ENCODE data around the gene ZCCHC14. TPM values are rescaled to one million over a fixed set of nuclear protein-coding genes. Genes with fewer than 3 reads are reported as not detected.
A peak's percentile ranks its signal among the peaks of the same experiment; 100 is the strongest.

Gene ZCCHC14
- total and polyA plus RNA-seq, 2 of the 13 experiments (the other 11 are each of a cell fraction or from before 2014, with no cell fraction given) = 12.4 to 12.5 TPM

DNA sequence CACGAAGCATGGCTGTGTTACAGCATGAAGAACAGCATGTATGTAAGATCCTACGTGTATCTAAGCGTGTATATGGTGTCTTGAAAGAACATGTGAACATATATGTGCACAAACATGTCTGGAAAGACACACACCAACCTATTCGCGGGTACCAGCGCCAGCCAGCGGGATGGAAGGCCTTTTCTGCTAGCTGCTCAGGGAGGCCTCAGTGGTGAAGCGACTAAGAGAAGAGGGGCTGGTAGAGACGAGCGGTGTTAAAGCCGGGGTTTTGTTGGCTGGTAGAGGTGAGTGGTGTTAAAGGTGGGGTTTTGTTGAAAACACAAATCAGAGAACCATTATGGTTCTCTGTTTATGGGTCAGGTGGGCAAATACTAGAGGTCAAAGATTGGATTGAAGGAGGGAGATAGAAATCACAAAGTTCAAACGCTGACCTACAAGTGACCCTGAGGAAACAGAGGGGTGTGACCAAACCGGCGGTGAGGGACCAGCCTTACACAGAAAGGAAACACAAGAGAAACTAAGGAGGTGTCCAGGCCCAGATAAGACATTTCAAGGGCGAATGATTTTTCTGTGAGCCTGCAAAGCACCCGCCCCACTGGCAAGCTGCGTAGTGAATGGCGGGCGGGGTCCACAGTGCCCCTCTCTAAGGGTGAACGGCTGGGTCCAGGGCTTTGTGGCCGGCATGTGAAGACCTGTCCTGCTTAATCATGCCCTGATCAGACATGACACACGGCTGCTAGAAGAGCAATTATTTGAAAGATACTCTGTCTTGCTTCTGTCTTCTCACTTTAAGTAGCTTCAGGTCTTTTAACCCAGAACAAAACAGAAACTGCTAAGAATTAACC, 8.1 kb downstream of the ZCCHC14 start (continued):
- TF ChIP-seq, protein P1, sequence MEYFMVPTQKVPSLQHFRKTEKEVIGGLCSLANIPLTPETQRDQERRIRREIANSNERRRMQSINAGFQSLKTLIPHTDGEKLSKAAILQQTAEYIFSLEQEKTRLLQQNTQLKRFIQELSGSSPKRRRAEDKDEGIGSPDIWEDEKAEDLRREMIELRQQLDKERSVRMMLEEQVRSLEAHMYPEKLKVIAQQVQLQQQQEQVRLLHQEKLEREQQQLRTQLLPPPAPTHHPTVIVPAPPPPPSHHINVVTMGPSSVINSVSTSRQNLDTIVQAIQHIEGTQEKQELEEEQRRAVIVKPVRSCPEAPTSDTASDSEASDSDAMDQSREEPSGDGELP (IDR thresholded peaks at IDR 0.05; ENCODE audit: borderline replicate concordance, low read depth) = peak; percentile 16; the same call in 1 of the 2 replicates
- TF ChIP-seq RBM39 (IDR thresholded peaks at IDR 0.05; ENCODE audit: low read depth, low read length, poor library complexity, severe bottlenecking) (no peak), EED (CRISPR knock-in tag; IDR thresholded peaks at IDR 0.05) (no peak), ZSCAN30 (CRISPR knock-in tag; IDR thresholded peaks at IDR 0.05) (no peak), GPN1 (CRISPR knock-in tag; IDR thresholded peaks at IDR 0.05; ENCODE audit: borderline replicate concordance) (no peak), ZFP36L1 (CRISPR knock-in tag; IDR thresholded peaks at IDR 0.05) (no peak), CSRNP2 (CRISPR knock-in tag; conservative IDR thresholded peaks at IDR 0.05; ENCODE audit: low read depth) (no peak), SOX6 (IDR thresholded peaks at IDR 0.05) (no peak), SOX6 (CRISPR knock-in tag; IDR thresholded peaks at IDR 0.05) (peak; percentile 67), NR2F6 (IDR thresholded peaks at IDR 0.05) (peak; percentile 77), NR2F6 (CRISPR knock-in tag; IDR thresholded peaks at IDR 0.05) (peak; percentile 79), ZBTB1 (CRISPR knock-in tag; IDR thresholded peaks at IDR 0.05; ENCODE audit: borderline replicate concordance) (no peak), JUND (CRISPR knock-in tag; IDR thresholded peaks at IDR 0.05) (no peak), ZBTB38 (CRISPR knock-in tag; IDR thresholded peaks at IDR 0.05) (peak; percentile 68; the same call in 1 of the 2 replicates)
- TF ChIP-seq, protein P2, sequence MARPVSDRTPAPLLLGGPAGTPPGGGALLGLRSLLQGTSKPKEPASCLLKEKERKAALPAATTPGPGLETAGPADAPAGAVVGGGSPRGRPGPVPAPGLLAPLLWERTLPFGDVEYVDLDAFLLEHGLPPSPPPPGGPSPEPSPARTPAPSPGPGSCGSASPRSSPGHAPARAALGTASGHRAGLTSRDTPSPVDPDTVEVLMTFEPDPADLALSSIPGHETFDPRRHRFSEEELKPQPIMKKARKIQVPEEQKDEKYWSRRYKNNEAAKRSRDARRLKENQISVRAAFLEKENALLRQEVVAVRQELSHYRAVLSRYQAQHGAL (CRISPR knock-in tag; IDR thresholded peaks at IDR 0.05; ENCODE audit: not compliant biosample characterization) = no peak
- TF ChIP-seq, protein P3, sequence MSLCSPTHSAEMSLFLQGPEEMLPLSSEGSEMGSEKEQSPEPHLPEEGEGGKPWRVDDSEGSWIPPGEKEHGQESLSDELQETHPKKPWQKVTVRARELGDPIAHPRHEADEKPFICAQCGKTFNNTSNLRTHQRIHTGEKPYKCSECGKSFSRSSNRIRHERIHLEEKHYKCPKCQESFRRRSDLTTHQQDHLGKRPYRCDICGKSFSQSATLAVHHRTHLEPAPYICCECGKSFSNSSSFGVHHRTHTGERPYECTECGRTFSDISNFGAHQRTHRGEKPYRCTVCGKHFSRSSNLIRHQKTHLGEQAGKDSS (CRISPR knock-in tag; IDR thresholded peaks at IDR 0.05; ENCODE audit: borderline replicate concordance, low read depth) = no peak
- TF ChIP-seq, protein P4, sequence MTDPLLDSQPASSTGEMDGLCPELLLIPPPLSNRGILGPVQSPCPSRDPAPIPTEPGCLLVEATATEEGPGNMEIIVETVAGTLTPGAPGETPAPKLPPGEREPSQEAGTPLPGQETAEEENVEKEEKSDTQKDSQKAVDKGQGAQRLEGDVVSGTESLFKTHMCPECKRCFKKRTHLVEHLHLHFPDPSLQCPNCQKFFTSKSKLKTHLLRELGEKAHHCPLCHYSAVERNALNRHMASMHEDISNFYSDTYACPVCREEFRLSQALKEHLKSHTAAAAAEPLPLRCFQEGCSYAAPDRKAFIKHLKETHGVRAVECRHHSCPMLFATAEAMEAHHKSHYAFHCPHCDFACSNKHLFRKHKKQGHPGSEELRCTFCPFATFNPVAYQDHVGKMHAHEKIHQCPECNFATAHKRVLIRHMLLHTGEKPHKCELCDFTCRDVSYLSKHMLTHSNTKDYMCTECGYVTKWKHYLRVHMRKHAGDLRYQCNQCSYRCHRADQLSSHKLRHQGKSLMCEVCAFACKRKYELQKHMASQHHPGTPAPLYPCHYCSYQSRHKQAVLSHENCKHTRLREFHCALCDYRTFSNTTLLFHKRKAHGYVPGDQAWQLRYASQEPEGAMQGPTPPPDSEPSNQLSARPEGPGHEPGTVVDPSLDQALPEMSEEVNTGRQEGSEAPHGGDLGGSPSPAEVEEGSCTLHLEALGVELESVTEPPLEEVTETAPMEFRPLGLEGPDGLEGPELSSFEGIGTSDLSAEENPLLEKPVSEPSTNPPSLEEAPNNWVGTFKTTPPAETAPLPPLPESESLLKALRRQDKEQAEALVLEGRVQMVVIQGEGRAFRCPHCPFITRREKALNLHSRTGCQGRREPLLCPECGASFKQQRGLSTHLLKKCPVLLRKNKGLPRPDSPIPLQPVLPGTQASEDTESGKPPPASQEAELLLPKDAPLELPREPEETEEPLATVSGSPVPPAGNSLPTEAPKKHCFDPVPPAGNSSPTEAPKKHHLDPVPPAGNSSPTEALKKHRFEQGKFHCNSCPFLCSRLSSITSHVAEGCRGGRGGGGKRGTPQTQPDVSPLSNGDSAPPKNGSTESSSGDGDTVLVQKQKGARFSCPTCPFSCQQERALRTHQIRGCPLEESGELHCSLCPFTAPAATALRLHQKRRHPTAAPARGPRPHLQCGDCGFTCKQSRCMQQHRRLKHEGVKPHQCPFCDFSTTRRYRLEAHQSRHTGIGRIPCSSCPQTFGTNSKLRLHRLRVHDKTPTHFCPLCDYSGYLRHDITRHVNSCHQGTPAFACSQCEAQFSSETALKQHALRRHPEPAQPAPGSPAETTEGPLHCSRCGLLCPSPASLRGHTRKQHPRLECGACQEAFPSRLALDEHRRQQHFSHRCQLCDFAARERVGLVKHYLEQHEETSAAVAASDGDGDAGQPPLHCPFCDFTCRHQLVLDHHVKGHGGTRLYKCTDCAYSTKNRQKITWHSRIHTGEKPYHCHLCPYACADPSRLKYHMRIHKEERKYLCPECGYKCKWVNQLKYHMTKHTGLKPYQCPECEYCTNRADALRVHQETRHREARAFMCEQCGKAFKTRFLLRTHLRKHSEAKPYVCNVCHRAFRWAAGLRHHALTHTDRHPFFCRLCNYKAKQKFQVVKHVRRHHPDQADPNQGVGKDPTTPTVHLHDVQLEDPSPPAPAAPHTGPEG (CRISPR knock-in tag; IDR thresholded peaks at IDR 0.05) = no peak
- TF ChIP-seq, protein P5, sequence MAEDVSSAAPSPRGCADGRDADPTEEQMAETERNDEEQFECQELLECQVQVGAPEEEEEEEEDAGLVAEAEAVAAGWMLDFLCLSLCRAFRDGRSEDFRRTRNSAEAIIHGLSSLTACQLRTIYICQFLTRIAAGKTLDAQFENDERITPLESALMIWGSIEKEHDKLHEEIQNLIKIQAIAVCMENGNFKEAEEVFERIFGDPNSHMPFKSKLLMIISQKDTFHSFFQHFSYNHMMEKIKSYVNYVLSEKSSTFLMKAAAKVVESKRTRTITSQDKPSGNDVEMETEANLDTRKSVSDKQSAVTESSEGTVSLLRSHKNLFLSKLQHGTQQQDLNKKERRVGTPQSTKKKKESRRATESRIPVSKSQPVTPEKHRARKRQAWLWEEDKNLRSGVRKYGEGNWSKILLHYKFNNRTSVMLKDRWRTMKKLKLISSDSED (CRISPR knock-in tag; IDR thresholded peaks at IDR 0.05) = no peak

Data from HepG2 (cell line).